GM19468 (cell line): ENCODE data around the gene MREG.
A peak's percentile ranks its signal among the peaks of the same experiment; 100 is the strongest.
"Not testable (repeated sequence)": the region's sequence is repeated elsewhere in the genome, so short reads cannot be mapped to it uniquely, and the experiment has no call there.

ENCODE experiments used
- ATAC-seq: cut with Tn5 transposase; IDR thresholded peaks from one replicate; pipeline ENCODE4 v1.9.1; 2021; ENCODE audit warnings: mild to moderate bottlenecking, moderate library complexity, moderate number of reproducible peaks; ENCODE audit not compliant: unreplicated experiment; ENCODE audit errors: extremely low read depth

Gene MREG

DNA sequence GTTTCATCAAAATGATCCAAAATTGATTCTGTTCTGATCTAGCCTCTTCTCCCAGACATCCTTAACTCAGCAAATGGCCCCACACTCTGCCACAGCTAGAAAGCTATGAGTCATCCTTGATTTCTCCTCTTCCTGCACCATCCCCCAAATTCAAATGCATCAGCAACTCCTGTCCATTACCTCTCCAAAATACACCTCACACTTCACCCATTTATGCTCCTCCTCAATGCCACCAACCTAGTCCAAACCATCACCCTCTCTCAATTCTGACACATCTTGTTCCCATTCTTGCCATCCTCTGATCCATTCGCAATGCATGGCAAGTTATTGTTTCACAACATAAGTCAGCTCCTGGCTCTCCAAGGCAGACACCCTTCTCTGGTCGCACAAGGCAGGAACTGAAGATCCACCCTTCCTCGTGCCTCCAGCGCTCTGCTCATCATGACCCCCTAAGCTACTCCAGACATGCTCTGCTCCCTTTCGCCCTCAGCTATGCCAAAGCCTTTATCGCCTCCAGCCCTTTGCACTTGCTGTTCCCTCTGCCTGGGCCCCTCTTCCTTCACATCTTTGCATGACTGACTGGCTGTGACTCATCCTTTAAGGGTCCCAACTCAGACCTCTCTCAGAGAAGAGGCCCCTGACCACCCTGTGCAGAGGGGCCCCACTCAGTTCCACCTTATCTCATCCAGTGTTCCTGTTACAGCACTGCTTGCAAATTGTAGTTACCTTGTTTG, 83.6 kb downstream of the MREG start:
- ATAC-seq: no peak

- no peak for ATAC-seq
Measured at GRCh38 chr2:215928086-215928485, 85.3 kb downstream of the MREG start.

- not testable (repeated sequence) for ATAC-seq
Measured at GRCh38 chr2:215926992-215927391, 86.4 kb downstream of the MREG start.

GRCh38 chr2:215921895-215922294, 91.5 kb downstream of the MREG start:
- ATAC-seq: no peak

GRCh38 chr2:215920244-215921100, 92.9 kb downstream of the MREG start:
- ATAC-seq: peak; percentile 30

- no peak for ATAC-seq
Measured at GRCh38 chr2:215919624-215920243, 93.6 kb downstream of the MREG start.

DNA sequence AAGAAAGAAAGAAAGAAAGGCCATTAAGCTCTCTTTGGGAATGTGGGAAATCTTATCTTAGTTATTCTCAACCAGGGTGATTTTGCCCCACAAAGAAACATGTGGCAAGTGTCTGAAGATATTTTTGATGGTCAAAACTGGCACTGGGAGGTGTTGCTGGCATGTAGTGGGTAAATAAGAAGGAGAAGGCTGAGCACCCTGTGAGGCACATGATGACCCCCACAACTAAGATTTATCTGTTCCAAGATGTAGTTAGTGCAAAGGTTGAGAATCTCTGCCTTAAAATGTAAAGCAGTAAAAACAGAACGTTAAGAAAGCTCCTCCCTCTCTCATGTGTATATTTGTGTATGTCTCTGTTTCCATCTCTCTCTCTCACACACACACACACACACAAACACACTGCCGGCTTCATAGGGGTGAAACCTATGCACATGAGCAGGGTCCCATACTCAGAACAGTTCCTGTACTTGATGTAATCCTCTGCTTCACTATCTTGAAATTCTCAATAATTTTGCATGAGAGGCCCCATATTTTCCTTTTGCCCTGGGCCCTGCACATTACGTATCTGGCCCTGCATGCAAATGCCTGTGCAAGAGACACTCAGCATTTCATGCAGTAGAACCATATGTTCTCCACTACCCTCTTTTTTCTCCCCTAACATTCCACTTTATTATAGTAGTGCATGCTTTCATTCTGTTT, 94.3 kb downstream of the MREG start:
- ATAC-seq: no peak

- ATAC-seq: peak; percentile 86
Measured at GRCh38 chr2:215917953-215918620, 95.3 kb downstream of the MREG start.

DNA sequence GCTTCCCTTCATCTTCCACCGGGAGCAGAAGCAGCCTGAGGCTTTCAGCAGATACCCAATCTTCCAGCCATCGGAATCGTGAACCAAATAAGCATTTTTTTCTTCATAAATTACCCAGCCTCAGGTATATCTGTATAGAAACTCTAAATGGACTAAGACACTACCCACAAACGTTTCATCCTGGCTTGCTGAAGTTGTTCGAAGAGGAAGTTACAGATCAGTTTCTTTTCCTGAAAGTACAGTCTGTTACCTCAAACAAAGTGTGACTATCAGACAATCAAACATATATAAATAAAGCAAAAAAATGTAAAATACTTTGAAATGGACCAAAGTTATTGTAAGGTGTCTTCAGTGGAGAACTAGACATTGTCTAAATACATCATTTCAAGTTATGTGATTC, 97.9 kb downstream of the MREG start:
- no peak for ATAC-seq

DNA sequence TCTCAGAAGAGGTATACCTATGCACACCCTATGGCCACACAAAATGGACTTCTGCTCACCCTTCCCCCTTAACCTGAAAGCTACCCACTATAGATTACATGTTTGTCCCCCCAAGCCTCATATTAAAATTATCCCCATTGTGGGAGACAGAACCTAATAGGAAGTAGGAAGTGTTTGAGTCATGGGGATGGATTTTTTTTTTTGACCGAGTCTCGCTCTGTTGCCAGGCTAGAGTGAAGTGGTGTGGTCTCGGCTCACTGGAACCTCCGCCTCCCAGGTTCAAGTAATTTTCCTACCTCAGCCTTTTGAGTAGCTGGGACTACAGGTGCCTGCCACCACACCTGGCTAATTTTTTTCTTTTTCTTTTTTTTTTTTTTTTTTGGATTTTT, 98.6 kb downstream of the MREG start:
- no peak for ATAC-seq

DNA sequence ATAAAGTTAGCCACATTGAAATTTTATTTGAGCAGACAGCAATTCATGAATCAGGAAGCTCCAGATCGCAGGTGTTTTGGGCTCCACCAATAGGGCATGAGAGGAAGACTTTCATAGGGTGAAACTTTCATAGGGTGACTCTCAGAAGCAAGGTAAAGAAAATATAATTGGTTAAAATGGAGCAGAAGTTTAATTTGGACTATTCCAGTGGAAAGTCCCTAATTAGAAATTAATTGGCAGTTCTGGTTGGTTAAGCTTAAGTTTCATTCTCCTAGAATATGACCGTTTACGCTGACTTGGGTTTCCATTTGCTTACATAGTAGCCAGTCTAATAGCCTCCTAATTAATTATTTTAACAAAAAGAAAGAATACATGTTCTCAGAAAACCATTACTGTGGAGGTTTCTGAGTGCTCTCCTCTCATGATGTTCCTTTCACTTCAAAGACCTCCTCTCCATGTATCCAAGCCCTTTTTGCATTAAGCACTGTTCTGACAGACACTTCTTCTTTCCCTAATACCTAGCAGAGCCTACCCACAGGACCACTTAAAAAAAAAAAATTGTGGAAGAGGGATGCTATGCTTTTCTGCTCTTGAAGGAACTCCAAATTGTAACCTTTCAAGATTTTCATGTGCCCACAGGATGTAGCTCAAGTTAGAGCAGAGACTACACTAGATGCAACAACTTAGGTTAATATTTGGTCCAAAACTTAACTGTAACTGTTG, 99.1 kb downstream of the MREG start:
- ATAC-seq: no peak

DNA sequence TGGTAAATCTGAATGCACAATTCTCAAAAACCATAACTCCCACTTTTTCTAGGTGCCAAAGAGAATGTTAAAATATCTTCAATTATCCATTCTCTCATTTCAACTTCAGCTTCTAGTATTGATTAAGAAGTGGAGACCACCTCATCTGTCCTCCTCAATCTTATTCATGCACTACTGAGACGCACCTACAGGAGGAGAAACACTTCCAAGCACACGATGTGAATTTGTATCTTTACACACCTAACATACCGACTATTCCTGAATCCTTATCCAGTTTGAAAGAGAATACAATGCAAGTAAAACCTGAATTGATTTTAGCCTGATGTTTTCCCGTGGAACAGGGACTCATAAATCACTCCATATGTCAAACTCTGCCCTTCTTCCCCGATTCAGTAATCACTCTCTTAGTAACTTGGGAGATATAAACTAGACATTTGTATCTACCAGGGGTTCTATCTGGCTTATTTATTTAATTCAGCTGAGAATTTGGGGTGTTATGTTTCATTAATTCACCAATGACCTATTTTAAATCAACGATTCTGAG, 101.0 kb downstream of the MREG start:
- no peak for ATAC-seq

DNA sequence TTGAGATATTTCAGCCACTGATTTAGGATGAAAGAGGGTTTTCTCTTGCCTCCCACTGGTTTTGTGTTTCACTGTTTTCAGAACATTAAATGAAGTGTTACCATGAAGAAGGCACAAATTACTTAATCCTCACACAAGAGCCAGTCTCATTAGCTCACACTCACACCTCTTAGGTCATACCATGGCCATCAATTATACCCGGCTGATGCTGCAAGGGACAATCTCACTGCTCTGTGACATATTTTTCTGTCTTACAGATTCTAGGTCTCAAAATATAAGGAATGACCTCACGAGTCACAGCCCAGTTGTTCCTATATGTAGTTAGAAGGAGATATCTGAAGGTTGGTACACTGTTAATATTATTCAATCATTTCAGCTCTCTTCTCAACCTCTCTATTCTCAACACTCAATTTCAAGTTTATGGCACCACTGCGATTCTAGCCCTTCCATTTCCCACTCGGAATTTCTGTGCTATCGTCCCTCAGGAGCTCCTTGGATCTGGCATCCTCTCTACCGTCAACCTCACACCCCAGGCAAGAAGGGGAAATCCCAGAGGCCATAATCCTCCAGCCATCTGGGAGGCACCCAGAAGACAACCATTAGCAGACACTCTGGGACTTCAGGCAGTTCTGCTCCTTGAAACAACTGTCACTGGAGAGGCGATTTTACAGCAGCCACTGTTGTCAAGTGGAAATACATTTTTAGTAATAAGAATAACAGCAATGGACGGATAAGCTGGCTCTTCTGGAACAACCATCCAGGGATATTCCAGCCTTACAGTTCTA, 101.9 kb downstream of the MREG start:
- no peak for ATAC-seq

DNA sequence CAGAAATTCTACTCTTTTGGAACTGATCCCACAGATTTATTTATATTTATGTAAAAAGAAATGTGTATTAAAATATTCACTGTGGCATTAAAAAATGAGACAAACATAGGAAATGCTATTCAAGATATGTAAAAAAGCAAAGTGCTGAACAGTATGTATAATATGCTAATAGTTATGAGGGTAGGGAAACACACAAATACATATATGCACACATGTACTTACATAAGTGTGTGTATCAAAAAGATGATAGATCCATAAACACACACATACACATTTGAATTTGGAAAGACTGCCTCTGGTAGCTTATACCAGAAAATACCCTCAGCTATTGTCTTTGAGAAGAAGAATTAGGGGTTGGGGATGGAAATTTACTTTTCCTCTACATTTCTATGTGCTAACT, 103.2 kb downstream of the MREG start:
- no peak for ATAC-seq

DNA sequence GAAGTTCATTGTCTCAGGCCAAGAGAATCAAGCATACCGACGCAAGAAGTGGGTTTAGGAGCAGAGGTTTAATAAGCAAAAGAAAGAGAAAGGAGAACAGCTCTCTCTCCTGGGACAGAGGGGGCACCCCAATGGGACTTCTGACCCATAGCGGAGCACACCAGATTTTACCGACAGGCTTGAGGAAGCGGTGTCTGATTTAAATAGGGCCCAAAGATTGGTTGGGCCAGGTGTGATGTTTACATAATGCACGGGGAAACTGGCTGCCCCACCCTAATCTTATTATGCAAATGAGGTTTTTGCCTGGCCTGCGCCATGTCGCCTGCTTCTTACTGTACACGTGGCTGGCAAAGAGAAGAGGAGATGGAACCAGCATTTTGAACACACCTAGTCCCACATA, 106.2 kb downstream of the MREG start:
- ATAC-seq: no peak

GRCh38 chr2:215906458-215906857, 106.9 kb downstream of the MREG start:
- ATAC-seq: no peak

GRCh38 chr2:215905691-215906090, 107.7 kb downstream of the MREG start:
- ATAC-seq: no peak

DNA sequence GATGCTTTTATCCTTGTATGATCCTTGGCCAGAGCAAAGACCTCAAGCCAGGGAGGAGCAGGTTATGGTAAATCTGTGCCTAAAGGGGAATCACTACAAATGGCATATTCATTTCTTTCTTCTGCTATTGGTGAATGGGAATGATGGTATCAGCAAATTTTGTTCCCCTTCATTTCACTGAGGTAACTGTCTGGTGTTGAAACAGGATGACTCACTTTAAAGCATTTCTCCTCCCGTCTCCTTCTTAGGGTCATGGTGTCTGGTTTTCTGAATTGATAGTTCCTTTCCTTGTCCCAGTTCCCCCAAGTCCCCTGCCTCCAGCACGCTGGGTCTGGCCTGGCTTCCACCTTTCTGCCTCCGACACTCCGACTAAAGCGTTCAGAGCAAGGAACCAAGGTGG, 109.2 kb downstream of the MREG start:
- no peak for ATAC-seq
